Left renal pelvis (tissue), 4 donors: Measurements from ENCODE around the gene HTR4. TPM values are rescaled to one million over a fixed set of nuclear protein-coding genes. Genes with fewer than 3 reads are reported as not detected.

Experiments
- DNase-seq, 4 donors: peaks; one replicate each; pipeline ENCODE4 v3.0.0-alpha.2; 2013; ENCODE audit warnings: low read depth in 4 of 4, low spot score in 3 of 4
- polyA plus RNA-seq, 4 donors: library from polyadenylated mRNA; unstranded; fragments of 120-200 nt; gene quantifications; one replicate each; pipeline ENCODE4 v1.2.1, GENCODE V29; 2013; ENCODE audit not compliant: insufficient read length in 4 of 4

HTR4 gene
- polyA plus RNA-seq, 4 donors, result 0.11 to 0.17 (median 0.16) TPM; not detected in 1

- no peak for DNase-seq
Measured at GRCh38 chr5:148666353-148666752, 12.0 kb upstream of the HTR4 start.

- no peak for DNase-seq
Measured at GRCh38 chr5:148665431-148665830, 11.1 kb upstream of the HTR4 start.

- DNase-seq, result no peak
Measured at GRCh38 chr5:148663509-148663908, 9.2 kb upstream of the HTR4 start.

GRCh38 chr5:148660346-148660660, 6.0 kb upstream of the HTR4 start:
- no peak for DNase-seq

- no peak for DNase-seq
Measured at GRCh38 chr5:148659641-148660345, 5.5 kb upstream of the HTR4 start.

GRCh38 chr5:148653291-148653835, 964 bp downstream of the HTR4 start:
- no peak for DNase-seq

GRCh38 chr5:148651528-148651927, 2.8 kb downstream of the HTR4 start:
- no peak for DNase-seq

GRCh38 chr5:148645527-148645926, 8.8 kb downstream of the HTR4 start:
- no peak for DNase-seq

- no peak for DNase-seq
Measured at GRCh38 chr5:148641735-148642134, 12.6 kb downstream of the HTR4 start.

GRCh38 chr5:148640471-148640870, 13.9 kb downstream of the HTR4 start:
- no peak for DNase-seq

GRCh38 chr5:148639081-148639480, 15.2 kb downstream of the HTR4 start:
- no peak for DNase-seq

- no peak for DNase-seq
Measured at GRCh38 chr5:148636353-148636752, 18.0 kb downstream of the HTR4 start.

GRCh38 chr5:148635321-148636083, 18.8 kb downstream of the HTR4 start:
- DNase-seq, result no peak

GRCh38 chr5:148633067-148633377, 21.3 kb downstream of the HTR4 start:
- DNase-seq, result no peak

GRCh38 chr5:148632255-148633066, 21.9 kb downstream of the HTR4 start:
- no peak for DNase-seq

- no peak for DNase-seq
Measured at GRCh38 chr5:148626986-148627385, 27.3 kb downstream of the HTR4 start.

- DNase-seq, result no peak
Measured at GRCh38 chr5:148626081-148626613, 28.2 kb downstream of the HTR4 start.

GRCh38 chr5:148625250-148625649, 29.1 kb downstream of the HTR4 start:
- no peak for DNase-seq

- no peak for DNase-seq
Measured at GRCh38 chr5:148623741-148624140, 30.6 kb downstream of the HTR4 start.

GRCh38 chr5:148623101-148623500, 31.2 kb downstream of the HTR4 start:
- DNase-seq, result no peak

- no peak for DNase-seq
Measured at GRCh38 chr5:148620696-148621095, 33.6 kb downstream of the HTR4 start.
